ENCODE data around the gene NKX3-2. TPM values are rescaled to one million over a fixed set of nuclear protein-coding genes. Genes with fewer than 3 reads are reported as not detected.

Gene NKX3-2
- total and polyA plus RNA-seq, 2 of the 8 experiments (the other 6 are each of a cell fraction or from before 2014, with no cell fraction given) = 0.13 TPM; not detected in 1

DNA sequence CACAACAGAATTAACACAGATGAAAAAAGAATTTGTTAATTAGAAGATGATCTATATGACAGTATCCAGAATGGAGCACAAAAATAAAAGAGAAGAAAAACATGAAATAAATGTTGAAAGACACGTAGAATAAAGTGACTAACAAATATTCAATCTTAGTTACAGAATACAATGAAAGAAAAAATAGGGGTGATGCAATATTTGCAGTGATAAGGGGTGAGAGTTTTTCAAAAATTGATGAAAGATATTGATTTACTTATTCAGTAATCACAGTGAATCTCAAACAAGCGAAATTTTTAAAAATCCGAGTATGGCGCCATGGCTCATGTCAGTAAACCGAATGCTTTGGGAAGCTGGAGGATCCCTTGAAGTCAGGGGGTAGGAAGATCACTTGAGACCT lies 39.9 kb downstream of the NKX3-2 start:
- CTCF ChIA-PET (ENCODE audit: partially characterized antibody) = no interaction called here
- Histone ChIP-seq H2AFZ (ENCODE audit: low read length) (no peak overlapping the region), H2AK5ac (ENCODE audit: low read depth, low read length) (no peak overlapping the region)

More for the DNA sequence above, 39.9 kb downstream of the NKX3-2 start:
- Histone ChIP-seq H2BK12ac (ENCODE audit: low read depth, low read length) (no peak overlapping the region), H3K9me3 (ENCODE audit: insufficient read depth in 2 of 2, low read depth in 1 of 2, low read length in 1 of 2) (peaks cover 0 to 5% of the 10 kb centered on the region in 2 experiments; a peak in 1 of 4 replicates), H4K5ac (ENCODE audit: insufficient read length, low read depth, low read length) (no peak overlapping the region), H3K79me1 (ENCODE audit: low read depth, low read length) (no peaks in the 10 kb centered on the region), H3K79me2 (ENCODE audit: control insufficient read depth in 1 of 2, insufficient read depth in 2 of 2, low read length in 2 of 2) (no peaks in the 10 kb centered on the region), H3K4me3 (ENCODE audit: extremely low read depth in 1 of 4, insufficient read depth in 2 of 4, low read depth in 3 of 4, low read length in 4 of 4) (no peak overlapping the region), H4K91ac (replicated peaks; ENCODE audit: insufficient read length, low read length) (no peak overlapping the region), H3K18ac (ENCODE audit: extremely low read depth, low read length) (no peak overlapping the region), H3K23me2 (ENCODE audit: low read depth, low read length) (no peaks in the 10 kb centered on the region), H3K56ac (replicated peaks; ENCODE audit: insufficient read length, low read depth, low read length) (no peak overlapping the region), H3K14ac (ENCODE audit: insufficient read length) (no peak overlapping the region), H2BK20ac (ENCODE audit: low read length) (no peak overlapping the region), H4K20me1 (replicated peaks in 1 of 2; ENCODE audit: control insufficient read depth in 1 of 2, insufficient read depth in 2 of 2, low read length in 2 of 2) (no peaks in the 10 kb centered on the region), H3K27ac (ENCODE audit: low read depth, low read length) (no peak overlapping the region), H3K9ac (replicated peaks in 1 of 4; ENCODE audit: extremely low read depth in 1 of 4, low read depth in 3 of 4, low read length in 3 of 4) (no peak overlapping the region), H3K4me1 (replicated peaks in 1 of 4; ENCODE audit: control insufficient read depth in 3 of 4, insufficient read depth in 4 of 4, low read length in 3 of 4) (no peaks in the 10 kb centered on the region; a peak in 1 of 7 replicates), H2BK120ac (replicated peaks; ENCODE audit: low read depth, low read length) (no peak overlapping the region), H3K36me3 (ENCODE audit: control insufficient read depth in 2 of 4, insufficient read depth in 4 of 4, low read length in 3 of 4) (no peaks in the 10 kb centered on the region), H3K4me2 (ENCODE audit: insufficient read depth in 1 of 2, low read depth in 2 of 2, low read length in 2 of 2) (no peak overlapping the region), H3K4ac (replicated peaks; ENCODE audit: insufficient read length, low read depth, low read length) (no peak overlapping the region), H3K27me3 (replicated peaks in 1 of 4; ENCODE audit: control insufficient read depth in 3 of 4, extremely low read depth in 1 of 4, insufficient read depth in 3 of 4, low read length in 3 of 4) (no peaks in the 10 kb centered on the region), H3K23ac (ENCODE audit: insufficient read length) (no peak overlapping the region), H2BK15ac (ENCODE audit: low read length) (no peak overlapping the region), H2BK5ac (ENCODE audit: low read depth, low read length) (no peak overlapping the region), H4K8ac (ENCODE audit: extremely low read depth, insufficient read depth, low read length) (no peak overlapping the region)
- POLR2A ChIA-PET (ENCODE audit: partially characterized antibody) = no interaction called here
- WGBS, 2 experiments (ENCODE audit: extremely low coverage in 1 of 2, insufficient coverage in 1 of 2, insufficient read length in 1 of 2, insufficient replicate concordance in 2 of 2, low coverage in 1 of 2, low lambda C conversion rate in 2 of 2, missing lambda C conversion rate in 1 of 2) = 96% methylated on average over 5 of the region's 5 CpGs; no CpG with 5 or more reads in 1 of the 2 experiments
- FAIRE-seq = no peak
- no peak for DNase-seq (ENCODE audit: low read depth in 1 of 2, low spot score in 2 of 2)
- TF ChIP-seq CREB1 (IDR thresholded peaks at IDR 0.05) (no peak), TBP (IDR thresholded peaks at IDR 0.05; ENCODE audit: low read depth, low read length) (no peak), GABPA (IDR thresholded peaks at IDR 0.05; ENCODE audit: borderline replicate concordance, insufficient read depth, low read length) (no peak), SRF (IDR thresholded peaks at IDR 0.05; ENCODE audit: low read depth, low read length) (no peak), BCL11A (IDR thresholded peaks at IDR 0.05; ENCODE audit: low read depth in 2 of 2, low read length in 2 of 2) (no peak), RXRA (IDR thresholded peaks at IDR 0.05; ENCODE audit: insufficient read depth, low read depth, low read length) (no peak), FOSL1 (IDR thresholded peaks at IDR 0.05; ENCODE audit: insufficient read depth, low read depth, low read length) (no peak), CHD1 (IDR thresholded peaks at IDR 0.05; ENCODE audit: low read depth, low read length) (no peak), BRCA1 (IDR thresholded peaks at IDR 0.05; ENCODE audit: low read depth, low read length) (no peak), KDM4A (IDR thresholded peaks at IDR 0.05; ENCODE audit: low read depth, low read length, severe bottlenecking) (no peak), MAFK (IDR thresholded peaks at IDR 0.05; ENCODE audit: low read depth, low read length) (no peak), NANOG (IDR thresholded peaks at IDR 0.05; ENCODE audit: insufficient read depth, low read depth, low read length, poor library complexity, severe bottlenecking) (no peak)
- TF ChIP-seq, protein P1, sequence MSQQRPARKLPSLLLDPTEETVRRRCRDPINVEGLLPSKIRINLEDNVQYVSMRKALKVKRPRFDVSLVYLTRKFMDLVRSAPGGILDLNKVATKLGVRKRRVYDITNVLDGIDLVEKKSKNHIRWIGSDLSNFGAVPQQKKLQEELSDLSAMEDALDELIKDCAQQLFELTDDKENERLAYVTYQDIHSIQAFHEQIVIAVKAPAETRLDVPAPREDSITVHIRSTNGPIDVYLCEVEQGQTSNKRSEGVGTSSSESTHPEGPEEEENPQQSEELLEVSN (IDR thresholded peaks at IDR 0.05) = no peak

Measured in H1 (cell line).